HepG2 (cell line): ENCODE data around the gene PBX1. TPM values are rescaled to one million over a fixed set of nuclear protein-coding genes. Genes with fewer than 3 reads are reported as not detected.

Experiments
- ATAC-seq: fragments of 200-7000 bp; cut with Tn5 transposase; 3 replicates; pipeline ENCODE4 v1.9.1; 2020; ENCODE audit warnings: mild to moderate bottlenecking, moderate library complexity
- BruUV-seq: library from RNA; stranded (reverse); fragments of 400-500 nt; replicated peaks from 2 replicates; lab custom pipeline; 2021; lab: Mats Ljungman, UMichigan
- CTCF ChIA-PET: fragments of 300-600 bp; formaldehyde crosslinking; extraction: SDS; loops from one replicate; lab custom pipeline; 2021; ENCODE audit warnings: low total read pairs, inconsistent platforms, low intra/inter-chr PET ratio; lab: Yijun Ruan, JAX
- POLR2A ChIA-PET: fragments of 350-600 bp; sonication (Branson Sonifier 250); formaldehyde crosslinking; loops from one replicate; lab custom pipeline; 2020; ENCODE audit warnings: antibody characterized with exemption, inconsistent platforms; lab: Yijun Ruan, JAX
- DNase-seq: peaks from one replicate; pipeline ENCODE4 v3.0.0-alpha.2; 2015; ENCODE audit warnings: low spot score
- FAIRE-seq: peaks from 3 replicates; lab custom pipeline; 2011; peaks lifted over from hg19 to GRCh38; lab: Jason Lieb, UNC
- H2AFZ ChIP-seq: one replicate; pipeline ENCODE4 v1.6.1; 2011; ENCODE audit warnings: low read length, inconsistent platforms
- H3K27ac ChIP-seq: fragments of 300-600 bp; 3 replicates; pipeline ENCODE4 v1.8.0; 2011; ENCODE audit warnings: mixed run types, mild to moderate bottlenecking, mixed read lengths, low read length, inconsistent platforms; ENCODE audit not compliant: insufficient read depth; ENCODE audit errors: extremely low read length
- H3K27me3 ChIP-seq, 2 experiments: fragments of 200-600 bp in 1 of 2; 2 replicates in 1 of 2; 3 replicates in 1 of 2; pipeline versions ENCODE4 v1.6.0 to v1.8.0; 2011; ENCODE audit warnings: low read length in 2 of 2, mild to moderate bottlenecking in 2 of 2, moderate library complexity in 2 of 2, inconsistent platforms in 1 of 2; ENCODE audit not compliant: insufficient read depth in 2 of 2, control insufficient read depth in 1 of 2
- H3K36me3 ChIP-seq, 2 experiments: fragments of 200-600 bp in 1 of 2; replicated peaks in 1 of 2; 2 replicates in 1 of 2; 3 replicates in 1 of 2; pipeline versions ENCODE4 v1.5.1 to v1.8.0; 2011; ENCODE audit warnings: low read length in 2 of 2, inconsistent platforms in 1 of 2; ENCODE audit not compliant: insufficient read depth in 2 of 2, control insufficient read depth in 1 of 2
- H3K4me1 ChIP-seq: 2 replicates; pipeline ENCODE4 v1.5.1; 2012; ENCODE audit warnings: low read length, inconsistent platforms; ENCODE audit not compliant: insufficient read depth
- H3K4me2 ChIP-seq: 2 replicates; pipeline ENCODE4 v1.6.0; 2011; ENCODE audit warnings: low read depth, low read length, inconsistent platforms
- H3K4me3 ChIP-seq, 3 experiments: fragments of 200-600 bp in 1 of 3; sonication (generic), shearing (Covaris generic) in 1 of 3; replicated peaks in 1 of 3; 2 replicates each; pipeline ENCODE4 v1.5.1; 2011 to 2016; ENCODE audit warnings: low read length in 3 of 3, inconsistent platforms in 2 of 3, low read depth in 2 of 3, mild to moderate bottlenecking in 2 of 3, control low read depth in 1 of 3, mixed read lengths in 1 of 3; ENCODE audit not compliant: insufficient read depth in 1 of 3
- H3K79me2 ChIP-seq: one replicate; pipeline ENCODE4 v1.6.1; 2011; ENCODE audit warnings: low read length, inconsistent platforms; ENCODE audit not compliant: insufficient read depth
- H3K9ac ChIP-seq: 2 replicates; pipeline ENCODE4 v1.6.0; 2011; ENCODE audit warnings: mild to moderate bottlenecking, low read depth, low read length, inconsistent platforms; ENCODE audit not compliant: insufficient read depth
- H3K9me3 ChIP-seq: 2 replicates; pipeline ENCODE4 v1.5.1; 2012; ENCODE audit warnings: mild to moderate bottlenecking, low read length
- H4K20me1 ChIP-seq: 2 replicates; pipeline ENCODE4 v1.6.0; 2011; ENCODE audit warnings: inconsistent platforms, mild to moderate bottlenecking, low read length, moderate library complexity; ENCODE audit not compliant: insufficient read depth
- GATA4 ChIP-seq: sonication (generic); IDR thresholded peaks from 2 replicates; pipeline ENCODE4 v1.6.1; 2016; ENCODE audit warnings: antibody characterized with exemption, low read depth, borderline replicate concordance
- HDAC2 ChIP-seq: sonication (generic); formaldehyde crosslinking; IDR thresholded peaks from 2 replicates; pipeline ENCODE4 v1.4.0; 2020; ENCODE audit warnings: missing genetic modification reagents
- HMGA1 ChIP-seq: sonication (generic); formaldehyde crosslinking; conservative IDR thresholded peaks from 2 replicates; pipeline ENCODE4 v1.4.0; 2020; ENCODE audit warnings: missing genetic modification reagents
- NR2C2 ChIP-seq: sonication (generic); formaldehyde crosslinking; IDR thresholded peaks from 2 replicates; pipeline ENCODE4 v1.4.0; 2020; ENCODE audit warnings: missing genetic modification reagents, mild to moderate bottlenecking, moderate library complexity, borderline replicate concordance
- PRPF4 ChIP-seq: fragments of 200-400 bp; formaldehyde crosslinking; IDR thresholded peaks from 2 replicates; pipeline ENCODE4 v1.6.1; 2016; ENCODE audit warnings: low read length, low read depth; ENCODE audit not compliant: poor library complexity, severe bottlenecking
- SOX6 ChIP-seq, 2 experiments: fragments of 450-650 bp in 1 of 2; sonication (generic) in 1 of 2; formaldehyde crosslinking in 1 of 2; IDR thresholded peaks; 2 replicates each; pipeline versions ENCODE4 v1.4.0 to v1.6.1; 2017 to 2020; ENCODE audit warnings: antibody characterized with exemption in 1 of 2, mild to moderate bottlenecking in 1 of 2, missing genetic modification reagents in 1 of 2
- SRSF1 ChIP-seq: fragments of 200-400 bp; formaldehyde crosslinking; optimal IDR thresholded peaks from 2 replicates; pipeline ENCODE3; 2017; ENCODE audit warnings: mild to moderate bottlenecking, low read depth, low read length, moderate library complexity
- STAT5B ChIP-seq: sonication (generic); formaldehyde crosslinking; IDR thresholded peaks from 2 replicates; pipeline ENCODE4 v1.4.0; 2020; ENCODE audit warnings: missing genetic modification reagents
- TOPORS ChIP-seq: sonication (generic); formaldehyde crosslinking; IDR thresholded peaks from 2 replicates; pipeline ENCODE4 v1.8.0; 2023; ENCODE audit warnings: mild to moderate bottlenecking, missing genetic modification reagents
- ZBTB8A ChIP-seq: sonication (generic); formaldehyde crosslinking; IDR thresholded peaks from 2 replicates; pipeline ENCODE4 v1.4.0; 2020; ENCODE audit warnings: mild to moderate bottlenecking, low read depth, missing genetic modification reagents, borderline replicate concordance
- ZNF263 ChIP-seq: sonication (generic); formaldehyde crosslinking; IDR thresholded peaks from 2 replicates; pipeline ENCODE4 v1.4.0; 2020; ENCODE audit warnings: missing genetic modification reagents
- ZNF766 ChIP-seq: sonication (generic); formaldehyde crosslinking; IDR thresholded peaks from 2 replicates; pipeline ENCODE4 v1.5.0; 2020; ENCODE audit warnings: missing genetic modification reagents, borderline replicate concordance
- ZNF780A ChIP-seq: sonication (generic); formaldehyde crosslinking; IDR thresholded peaks from 2 replicates; pipeline ENCODE4 v1.8.0; 2022; ENCODE audit warnings: mild to moderate bottlenecking, missing genetic modification reagents, moderate library complexity
- WGBS: methylation state at CpG from one replicate; pipeline ENCODE4 v1.1.6; 2017; ENCODE audit warnings: low lambda C conversion rate; 5-methylcytosine and 5-hydroxymethylcytosine counted together
- in situ Hi-C: cut with HindIII; loops from 2 replicates; pipeline ENCODE4 v1.10.0; 2017; ENCODE audit warnings: low pct_unique_long_range_greater_than_20kb; ENCODE audit not compliant: extremely low pct_ligation_motif_present
- intact Hi-C: fragments of 100-400 bp; cut with micrococcal nuclease; formaldehyde crosslinking; loops from one replicate; pipeline ENCODE4 v1.10.0; 2022; ENCODE audit not compliant: unreplicated experiment
- polyA plus RNA-seq, 8 experiments: library from polyadenylated mRNA; depleted of rRNA in 3 of 8; stranded (reverse) in 7 of 8; unstranded in 1 of 8; fragments of >200 nt; fragmentation: Illumina TruSeq in 4 of 8; extraction: Trizol in 4 of 8; gene quantifications; 2 replicates each; pipeline versions ENCODE4 v1.2.1 to v1.2.3, GENCODE V29; 2011 to 2016; ENCODE audit warnings: low read depth in 4 of 8, missing spikeins in 1 of 8, mixed read lengths in 1 of 8; ENCODE audit not compliant: insufficient read depth in 1 of 8
- total RNA-seq, 5 experiments: library from RNA; depleted of rRNA; stranded (reverse); fragments of >200 nt; fragmentation: Illumina TruSeq; extraction: Trizol; gene quantifications; 2 replicates each; pipeline ENCODE4 v1.2.3, GENCODE V29; 2016; ENCODE audit warnings: low read depth in 1 of 5
- TF ChIP-seq, protein P1 (sequence below): sonication (generic); formaldehyde crosslinking; IDR thresholded peaks from 2 replicates; pipeline ENCODE4 v1.9.0; 2021; ENCODE audit warnings: missing genetic modification reagents, borderline replicate concordance
- TF ChIP-seq, protein P2 (sequence below): sonication (generic); formaldehyde crosslinking; IDR thresholded peaks from 2 replicates; pipeline ENCODE4 v1.5.0; 2020; ENCODE audit warnings: mild to moderate bottlenecking, missing genetic modification reagents

Gene PBX1
- total and polyA plus RNA-seq, 2 of the 13 experiments (the other 11 are each of a cell fraction or from before 2014, with no cell fraction given), result 0.24 TPM; not detected in 1

GRCh38 chr1:164792410-164793004 is 233.5 kb downstream of the PBX1 start:
- Histone ChIP-seq H3K79me2 (no peaks in the 10 kb centered on the region), H3K36me3 (no peaks in the 10 kb centered on the region), H3K9ac (no peak overlapping the region), H3K4me3 (no peak overlapping the region), H3K4me1 (no peaks in the 10 kb centered on the region), H2AFZ (no peak overlapping the region), H3K9me3 (no peaks in the 10 kb centered on the region), H3K27ac (no peak overlapping the region), H4K20me1 (no peaks in the 10 kb centered on the region), H3K27me3 (no peaks in the 10 kb centered on the region), H3K4me2 (no peak overlapping the region)
- FAIRE-seq (no peak), DNase-seq (no peak), ATAC-seq (no peak)
- ChIA-PET POLR2A (no interaction called here), CTCF (no interaction called here)
- intact Hi-C loops, result no loop called here
- 65% methylated on average over 19 of the region's 21 CpGs for WGBS
- in situ Hi-C loops, result loop anchor here (10.0 kb wide), 1 partner anchor 1258 kb away; no protein-coding TSS in a partner anchor
- TF ChIP-seq ZNF780A (CRISPR knock-in tag) (no peak), HMGA1 (CRISPR knock-in tag) (no peak), PRPF4 (no peak), GATA4 (no peak), ZNF766 (CRISPR knock-in tag) (no peak), ZBTB8A (CRISPR knock-in tag) (no peak), STAT5B (CRISPR knock-in tag) (no peak)
- BruUV-seq, result no TSS peak

- 11% methylated on average over 2 of the region's 2 CpGs for WGBS
- H3K27ac ChIP-seq, result no peak overlapping the region
- no TSS peak for BruUV-seq
- no peaks in the 10 kb centered on the region for H3K27me3 ChIP-seq
- FAIRE-seq (no peak), DNase-seq (no peak), ATAC-seq (no peak)
- no peak overlapping the region for H3K9ac ChIP-seq
- no peaks in the 10 kb centered on the region for H3K79me2 ChIP-seq
- no peaks in the 10 kb centered on the region for H4K20me1 ChIP-seq
- POLR2A ChIA-PET, result no interaction called here
- no peaks in the 10 kb centered on the region for H3K9me3 ChIP-seq
- H3K4me2 ChIP-seq, result no peak overlapping the region
- no peak overlapping the region for H2AFZ ChIP-seq
- no peak overlapping the region for H3K4me3 ChIP-seq
- CTCF ChIA-PET, result no interaction called here
- H3K36me3 ChIP-seq, result no peaks in the 10 kb centered on the region
- in situ Hi-C loops (loop anchor here (10.0 kb wide), 1 partner anchor 1260 kb away; no protein-coding TSS in a partner anchor), intact Hi-C loops (no loop called here)
- no peaks in the 10 kb centered on the region for H3K4me1 ChIP-seq
- no peak for TF ChIP-seq SRSF1
- no peak for TF ChIP-seq SOX6 (IDR thresholded peaks at IDR 0.05)
- no peak for TF ChIP-seq SOX6 (CRISPR knock-in tag; IDR thresholded peaks at IDR 0.05)
- TF ChIP-seq ZNF263 (CRISPR knock-in tag), result no peak
- TF ChIP-seq, protein P1, sequence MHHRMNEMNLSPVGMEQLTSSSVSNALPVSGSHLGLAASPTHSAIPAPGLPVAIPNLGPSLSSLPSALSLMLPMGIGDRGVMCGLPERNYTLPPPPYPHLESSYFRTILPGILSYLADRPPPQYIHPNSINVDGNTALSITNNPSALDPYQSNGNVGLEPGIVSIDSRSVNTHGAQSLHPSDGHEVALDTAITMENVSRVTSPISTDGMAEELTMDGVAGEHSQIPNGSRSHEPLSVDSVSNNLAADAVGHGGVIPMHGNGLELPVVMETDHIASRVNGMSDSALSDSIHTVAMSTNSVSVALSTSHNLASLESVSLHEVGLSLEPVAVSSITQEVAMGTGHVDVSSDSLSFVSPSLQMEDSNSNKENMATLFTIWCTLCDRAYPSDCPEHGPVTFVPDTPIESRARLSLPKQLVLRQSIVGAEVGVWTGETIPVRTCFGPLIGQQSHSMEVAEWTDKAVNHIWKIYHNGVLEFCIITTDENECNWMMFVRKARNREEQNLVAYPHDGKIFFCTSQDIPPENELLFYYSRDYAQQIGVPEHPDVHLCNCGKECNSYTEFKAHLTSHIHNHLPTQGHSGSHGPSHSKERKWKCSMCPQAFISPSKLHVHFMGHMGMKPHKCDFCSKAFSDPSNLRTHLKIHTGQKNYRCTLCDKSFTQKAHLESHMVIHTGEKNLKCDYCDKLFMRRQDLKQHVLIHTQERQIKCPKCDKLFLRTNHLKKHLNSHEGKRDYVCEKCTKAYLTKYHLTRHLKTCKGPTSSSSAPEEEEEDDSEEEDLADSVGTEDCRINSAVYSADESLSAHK (CRISPR knock-in tag), result no peak
- no peak for TF ChIP-seq HMGA1 (CRISPR knock-in tag)
- no peak for TF ChIP-seq NR2C2 (CRISPR knock-in tag)
- no peak for TF ChIP-seq TOPORS (CRISPR knock-in tag)
- TF ChIP-seq, protein P2, sequence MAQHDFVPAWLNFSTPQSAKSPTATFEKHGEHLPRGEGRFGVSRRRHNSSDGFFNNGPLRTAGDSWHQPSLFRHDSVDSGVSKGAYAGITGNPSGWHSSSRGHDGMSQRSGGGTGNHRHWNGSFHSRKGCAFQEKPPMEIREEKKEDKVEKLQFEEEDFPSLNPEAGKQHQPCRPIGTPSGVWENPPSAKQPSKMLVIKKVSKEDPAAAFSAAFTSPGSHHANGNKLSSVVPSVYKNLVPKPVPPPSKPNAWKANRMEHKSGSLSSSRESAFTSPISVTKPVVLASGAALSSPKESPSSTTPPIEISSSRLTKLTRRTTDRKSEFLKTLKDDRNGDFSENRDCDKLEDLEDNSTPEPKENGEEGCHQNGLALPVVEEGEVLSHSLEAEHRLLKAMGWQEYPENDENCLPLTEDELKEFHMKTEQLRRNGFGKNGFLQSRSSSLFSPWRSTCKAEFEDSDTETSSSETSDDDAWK (CRISPR knock-in tag), result no peak
- TF ChIP-seq HDAC2 (CRISPR knock-in tag), result no peak
Observed at GRCh38 chr1:164794356-164794755, 235.4 kb downstream of the PBX1 start.
